Midbrain (tissue), 1 donor: ENCODE measurements around the gene MDM2.
"Not testable (repeated sequence)": the region's sequence is repeated elsewhere in the genome, so short reads cannot be mapped to it uniquely, and the experiment has no call there.

Experiments used
- DNase-seq: peaks from one replicate; lab custom pipeline; 2025; lab: John Stamatoyannopoulos, UW

Gene MDM2

GRCh38 chr12:68785823-68786222, 22.2 kb upstream of the MDM2 start:
- DNase-seq: no peak

GRCh38 chr12:68786929-68787328, 21.0 kb upstream of the MDM2 start:
- DNase-seq: peak; percentile 22

- no peak for DNase-seq
These were observed 19.3 kb upstream of the MDM2 start for GRCh38 chr12:68788554-68789143.

- no peak for DNase-seq
These were observed 18.7 kb upstream of the MDM2 start for GRCh38 chr12:68789144-68789878.

GRCh38 chr12:68790081-68790951, 17.7 kb upstream of the MDM2 start:
- no peak for DNase-seq

DNA sequence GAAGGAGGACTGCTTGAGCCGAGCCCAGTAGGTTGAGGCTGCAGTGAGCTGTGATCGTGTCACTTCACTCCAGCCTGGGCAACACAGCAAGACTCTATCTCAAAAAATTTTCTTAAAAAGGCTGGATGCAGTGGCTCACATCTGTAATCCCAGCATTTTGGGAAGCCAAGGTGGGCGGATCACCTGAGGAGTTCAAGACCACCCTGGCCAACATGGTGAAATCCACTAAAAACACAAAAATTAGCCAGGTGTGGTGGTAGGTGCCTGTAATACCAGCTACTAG, 17.1 kb upstream of the MDM2 start:
- DNase-seq: no peak

DNA sequence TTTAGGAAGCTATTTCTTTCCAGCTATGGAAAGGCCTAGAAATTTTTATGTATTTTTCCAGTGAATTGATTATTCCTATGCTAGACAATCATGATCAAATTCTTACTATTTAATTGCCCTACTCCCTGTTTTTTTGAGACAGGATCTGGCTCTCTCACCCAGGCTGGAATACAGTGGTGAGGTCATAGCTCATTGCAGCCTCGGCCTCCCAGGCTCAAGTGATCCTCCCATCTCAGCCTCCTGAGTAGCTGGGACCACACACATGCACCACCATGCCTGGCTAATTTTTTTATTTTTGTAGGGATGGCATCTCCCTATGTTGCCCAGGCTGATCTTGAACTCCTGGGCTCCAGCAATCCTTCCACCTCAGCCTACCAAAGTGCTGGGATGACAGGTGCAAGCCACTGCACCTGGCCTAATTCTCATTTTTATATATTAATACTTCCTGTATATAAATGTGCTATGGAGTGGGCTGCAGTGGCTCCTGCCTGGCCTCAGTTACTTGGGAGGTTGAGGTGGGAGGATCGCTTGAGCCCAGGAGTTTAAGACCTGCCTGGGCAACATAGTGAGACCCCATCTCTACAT, 16.0 kb upstream of the MDM2 start:
- no peak for DNase-seq

GRCh38 chr12:68792952-68793351, 15.0 kb upstream of the MDM2 start:
- DNase-seq: peak; percentile 10

- no peak for DNase-seq
These were observed 14.5 kb upstream of the MDM2 start for GRCh38 chr12:68793436-68793835.

GRCh38 chr12:68793975-68794652, 13.9 kb upstream of the MDM2 start:
- no peak for DNase-seq

DNA sequence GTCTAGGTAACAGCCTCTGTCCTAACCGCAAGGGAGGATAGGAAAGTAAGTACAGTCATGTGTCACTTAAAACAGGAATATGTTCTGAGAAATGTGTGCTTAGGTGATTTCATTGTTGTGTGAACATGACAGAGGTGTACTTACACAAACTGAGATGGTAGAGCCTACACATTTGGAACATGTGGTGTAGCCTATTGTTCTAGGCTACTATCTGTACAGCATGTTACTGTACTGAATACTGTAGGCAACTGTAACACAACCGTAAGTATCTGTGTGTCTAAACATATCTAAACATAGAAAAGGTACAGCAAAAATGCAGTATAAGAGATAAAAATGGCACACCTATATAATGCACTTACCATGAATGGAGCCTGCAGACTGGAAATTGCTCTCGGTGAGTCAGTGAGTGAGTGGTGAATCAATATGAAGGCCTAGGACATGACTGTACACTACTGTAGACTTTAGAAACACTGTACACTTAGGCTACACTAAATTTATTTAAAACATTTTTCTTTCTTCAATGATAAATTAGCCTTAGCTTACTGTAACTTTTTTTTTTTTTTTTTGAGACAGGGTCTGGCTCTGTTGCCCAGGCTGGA, 13.2 kb upstream of the MDM2 start:
- DNase-seq: no peak

DNA sequence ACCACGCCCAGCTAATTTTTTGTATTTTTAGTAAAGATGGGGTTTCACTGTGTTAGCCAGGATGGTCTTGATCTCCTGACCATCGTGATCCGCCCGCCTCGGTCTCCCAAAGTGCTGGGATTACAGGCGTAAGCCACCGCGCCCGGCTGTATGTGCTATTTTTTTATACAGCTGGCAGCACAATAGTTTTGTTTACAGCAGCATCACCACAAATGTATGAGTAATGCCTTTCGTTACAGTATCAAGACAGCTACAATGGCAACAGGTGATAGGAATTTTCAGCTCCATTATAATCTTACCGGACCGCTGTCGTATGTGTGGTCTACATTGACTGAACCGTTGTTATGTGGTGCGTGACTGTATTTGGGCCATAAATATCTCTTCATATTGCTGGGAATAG, 11.6 kb upstream of the MDM2 start:
- DNase-seq: no peak

- DNase-seq: no peak
These were observed 9.1 kb upstream of the MDM2 start for GRCh38 chr12:68798882-68799234.

GRCh38 chr12:68800294-68800693, 7.7 kb upstream of the MDM2 start:
- no peak for DNase-seq

- DNase-seq: not testable (repeated sequence)
These were observed 6.9 kb upstream of the MDM2 start for GRCh38 chr12:68801124-68801523.

DNA sequence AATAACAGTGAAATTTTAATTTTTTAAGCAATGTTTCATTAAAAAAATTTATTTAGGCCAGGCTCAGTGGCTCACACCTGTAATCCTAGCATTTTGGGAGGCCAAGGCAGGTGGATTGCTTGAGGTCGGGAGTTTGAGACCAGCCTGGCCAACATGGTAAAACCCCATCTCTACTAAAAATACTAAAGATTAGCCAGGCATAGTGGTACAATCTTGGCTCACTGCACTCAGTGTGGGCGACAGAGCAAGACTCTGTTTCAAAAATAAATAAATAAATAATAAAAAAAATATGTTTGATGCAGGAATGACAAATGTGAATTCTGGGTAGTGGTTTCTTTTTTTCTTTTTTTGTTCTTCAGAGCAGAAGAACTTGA, 5.6 kb upstream of the MDM2 start:
- DNase-seq: not testable (repeated sequence)

DNA sequence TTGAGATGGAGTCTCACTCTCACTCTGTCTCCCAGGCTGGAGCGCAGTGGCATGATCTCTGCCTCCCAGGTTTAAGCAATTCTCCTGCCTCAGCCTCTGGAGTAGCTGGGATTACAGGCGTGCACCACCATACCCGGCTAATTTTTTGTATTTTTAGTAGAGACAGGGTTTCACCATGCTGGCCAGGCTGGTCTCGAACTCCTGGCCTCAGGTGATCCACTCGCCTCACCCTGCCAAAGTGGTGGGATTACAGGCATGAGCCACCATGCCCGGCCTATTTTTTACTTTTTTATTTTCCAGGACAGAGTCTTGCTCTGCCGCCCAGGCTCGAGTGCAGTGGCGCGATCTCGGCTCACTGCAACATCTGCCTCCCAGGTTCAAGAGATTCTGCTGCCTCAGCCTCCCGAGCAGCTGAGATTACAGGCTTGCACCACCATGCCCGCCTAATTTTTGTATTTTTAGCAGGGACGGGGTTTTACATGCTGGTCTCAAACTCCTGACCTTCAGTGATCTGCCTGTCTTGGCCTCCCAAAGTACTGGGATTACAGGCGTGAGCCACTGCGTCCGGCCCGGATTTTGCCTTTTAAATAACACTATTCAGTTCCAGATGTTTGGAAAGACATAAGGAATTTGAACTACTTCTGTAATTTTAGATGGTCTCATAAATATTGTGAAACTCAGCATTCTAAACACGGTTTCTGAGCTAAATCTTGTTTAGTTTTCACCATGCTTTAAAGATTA, 4.9 kb upstream of the MDM2 start:
- not testable (repeated sequence) for DNase-seq

DNA sequence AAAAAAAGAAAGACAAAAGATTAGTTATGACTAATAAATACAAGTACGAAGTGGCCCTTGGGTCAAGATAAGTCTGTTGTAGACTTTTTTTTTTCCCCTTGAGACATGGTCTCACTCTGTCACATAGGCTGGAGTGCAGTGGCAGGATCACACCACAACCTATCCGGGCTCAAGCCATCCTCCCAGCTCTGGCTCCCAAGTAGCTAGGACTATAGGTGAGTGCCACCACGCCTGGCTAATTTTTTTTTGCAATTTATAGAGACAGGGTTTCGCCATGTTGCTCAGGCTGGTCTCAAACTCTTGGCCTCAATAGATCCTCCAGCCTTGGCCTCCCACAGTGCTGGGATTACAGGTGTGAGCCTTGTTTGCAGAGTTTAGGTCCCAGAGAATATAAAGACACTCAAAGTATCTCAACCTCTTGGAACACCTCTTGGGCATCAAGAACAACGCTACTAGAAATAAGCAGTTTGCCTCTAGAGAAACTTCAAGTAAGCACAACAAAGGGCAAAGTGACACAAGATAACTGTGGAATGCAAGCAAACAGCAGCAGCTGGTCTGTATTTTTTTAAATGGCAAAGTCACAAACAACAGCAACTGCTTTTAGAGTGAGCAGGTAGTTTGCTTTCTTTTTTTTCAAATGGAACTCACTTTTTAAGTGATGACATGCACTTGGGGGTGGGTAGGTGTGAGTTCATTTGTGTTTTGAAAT, 3.9 kb upstream of the MDM2 start:
- DNase-seq: no peak

GRCh38 chr12:68804657-68805591, 3.1 kb upstream of the MDM2 start:
- DNase-seq: no peak
